Umbilical cord (tissue), 2 donors: ENCODE results near the gene PLD4. TPM values are rescaled to one million over a fixed set of nuclear protein-coding genes. Genes with fewer than 3 reads are reported as not detected.

Source experiments
- DNase-seq: peaks from one replicate; pipeline ENCODE4 v3.0.0-alpha.2; 2015; ENCODE audit warnings: low spot score
- total RNA-seq: library from RNA; depleted of rRNA; stranded (reverse); fragments of >200 nt; gene quantifications from one replicate; pipeline ENCODE4 v1.2.3, GENCODE V29; 2014; ENCODE audit warnings: low replicate concordance; ENCODE audit not compliant: insufficient read depth

PLD4 gene
- total RNA-seq, 1 donor from 2014 or later: 2.4 TPM

DNA sequence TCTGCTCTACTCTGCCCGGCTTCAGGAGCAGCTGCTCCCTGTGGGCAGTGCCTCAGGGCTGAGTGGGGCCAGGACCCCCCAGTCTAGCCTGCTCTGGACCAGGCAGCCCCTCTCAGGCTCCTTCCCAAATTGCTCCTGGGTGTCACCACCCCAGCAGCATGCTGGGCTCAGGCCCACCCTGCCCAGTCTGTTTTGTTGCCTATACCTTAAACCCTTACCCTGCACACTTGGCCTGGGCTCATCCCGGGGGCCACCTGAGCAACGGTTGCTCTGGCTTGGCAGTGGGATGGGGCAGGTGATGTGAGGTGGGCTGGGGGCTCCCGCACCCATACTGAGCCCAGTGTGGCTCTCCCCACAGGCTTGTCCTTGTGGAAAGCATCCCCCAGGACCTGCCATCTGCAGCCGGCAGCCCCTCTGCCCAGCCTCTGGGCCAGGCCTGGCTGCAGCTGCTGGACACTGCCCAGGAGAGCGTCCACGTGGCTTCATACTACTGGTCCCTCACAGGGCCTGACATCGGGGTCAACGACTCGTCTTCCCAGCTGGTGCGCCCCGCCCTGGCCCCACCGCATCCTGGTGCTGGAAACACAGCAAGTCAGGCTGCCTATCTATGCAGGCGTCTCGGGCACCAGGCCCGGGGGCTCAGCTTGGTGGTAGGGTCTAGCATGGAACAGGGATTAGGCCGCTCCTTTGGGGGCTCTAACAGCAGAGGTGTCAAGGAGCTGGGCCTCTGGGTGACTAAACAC is 3.9 kb downstream of the PLD4 start:
- no peak for DNase-seq

- no peak for DNase-seq
Observed at GRCh38 chr14:104929268-104930230, 4.9 kb downstream of the PLD4 start.

- peak; percentile 29 for DNase-seq
Observed at GRCh38 chr14:104930526-104931303, 6.0 kb downstream of the PLD4 start.

- DNase-seq: no peak
Observed at GRCh38 chr14:104931304-104931770, 6.7 kb downstream of the PLD4 start.

GRCh38 chr14:104931771-104932675 is 7.3 kb downstream of the PLD4 start:
- no peak for DNase-seq

DNA sequence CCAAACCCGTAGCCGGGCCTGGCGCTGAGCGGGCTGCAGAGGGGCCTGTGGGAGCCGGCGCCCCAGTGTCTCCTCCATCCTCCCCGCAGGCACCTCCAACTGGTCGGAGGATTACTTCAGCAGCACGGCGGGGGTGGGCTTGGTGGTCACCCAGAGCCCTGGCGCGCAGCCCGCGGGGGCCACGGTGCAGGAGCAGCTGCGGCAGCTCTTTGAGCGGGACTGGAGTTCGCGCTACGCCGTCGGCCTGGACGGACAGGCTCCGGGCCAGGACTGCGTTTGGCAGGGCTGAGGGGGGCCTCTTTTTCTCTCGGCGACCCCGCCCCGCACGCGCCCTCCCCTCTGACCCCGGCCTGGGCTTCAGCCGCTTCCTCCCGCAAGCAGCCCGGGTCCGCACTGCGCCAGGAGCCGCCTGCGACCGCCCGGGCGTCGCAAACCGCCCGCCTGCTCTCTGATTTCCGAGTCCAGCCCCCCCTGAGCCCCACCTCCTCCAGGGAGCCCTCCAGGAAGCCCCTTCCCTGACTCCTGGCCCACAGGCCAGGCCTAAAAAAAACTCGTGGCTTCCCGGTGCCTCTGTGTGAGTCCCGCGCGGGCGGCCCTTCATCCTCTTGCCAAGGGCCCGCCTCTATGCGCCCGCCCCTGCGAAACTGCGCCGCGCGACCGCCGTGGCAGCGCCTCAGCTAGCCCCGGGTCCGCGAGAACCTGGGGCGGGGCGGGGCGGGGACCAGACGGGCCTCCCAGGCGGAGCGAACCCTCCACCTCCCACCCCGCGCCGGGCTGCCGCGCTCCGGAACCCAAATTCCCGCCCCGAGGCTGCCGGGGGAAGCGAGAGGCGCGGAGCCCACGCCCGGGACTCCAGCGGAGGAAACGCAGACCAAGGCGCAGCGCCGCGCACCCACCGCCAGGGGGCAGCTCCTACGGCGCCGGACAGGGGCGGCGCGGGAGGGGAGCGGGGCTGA is 8.3 kb downstream of the PLD4 start:
- DNase-seq: peak; percentile 89

DNA sequence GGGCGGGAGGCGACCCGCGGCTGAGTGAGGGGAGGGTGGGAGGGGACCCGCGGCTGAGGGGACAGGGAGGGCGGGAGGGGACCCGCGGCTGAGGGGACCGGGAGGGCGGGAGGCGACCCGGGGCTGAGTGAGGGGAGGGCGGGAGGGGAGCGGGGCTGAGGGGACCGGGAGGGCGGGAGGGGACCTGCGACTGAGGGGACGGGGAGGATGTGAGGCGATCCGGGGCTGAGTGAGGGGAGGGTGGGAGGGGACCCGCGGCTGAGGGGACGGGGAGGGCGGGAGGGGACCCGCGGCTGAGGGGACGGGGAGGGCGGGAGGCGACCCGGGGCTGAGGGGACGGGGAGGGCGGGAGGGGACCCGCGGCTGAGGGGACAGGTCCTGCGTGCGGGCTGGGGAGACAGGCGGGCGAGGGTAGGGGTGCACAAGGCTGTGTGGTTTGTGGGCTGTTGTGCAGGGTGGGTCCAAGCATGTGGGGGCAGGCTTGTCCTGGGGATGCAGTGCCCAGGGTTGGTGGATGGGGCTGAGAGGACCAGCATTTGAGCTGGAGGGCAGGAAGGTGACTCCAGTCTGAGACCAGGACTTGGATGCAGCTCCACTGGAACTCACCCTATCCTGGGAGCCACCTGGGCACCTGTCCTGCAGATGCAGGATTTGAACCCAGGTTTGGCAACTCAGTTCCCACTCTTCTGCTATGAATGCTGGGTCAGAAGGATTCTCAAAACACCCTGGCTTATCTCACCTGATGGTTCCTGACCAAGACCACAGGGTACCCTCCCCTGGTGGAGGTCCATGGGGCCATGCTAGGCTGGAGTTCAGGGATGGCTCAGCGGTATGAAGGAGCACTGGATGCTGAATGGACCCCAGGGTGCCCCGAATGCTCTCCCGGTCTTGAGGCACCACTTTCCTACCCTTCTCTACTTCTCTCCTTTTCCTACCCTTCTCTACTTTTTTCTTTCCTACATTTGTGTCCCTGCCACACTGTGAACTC is 9.4 kb downstream of the PLD4 start:
- DNase-seq: no peak

GRCh38 chr14:104935026-104935650 is 10.5 kb downstream of the PLD4 start:
- DNase-seq: no peak

DNA sequence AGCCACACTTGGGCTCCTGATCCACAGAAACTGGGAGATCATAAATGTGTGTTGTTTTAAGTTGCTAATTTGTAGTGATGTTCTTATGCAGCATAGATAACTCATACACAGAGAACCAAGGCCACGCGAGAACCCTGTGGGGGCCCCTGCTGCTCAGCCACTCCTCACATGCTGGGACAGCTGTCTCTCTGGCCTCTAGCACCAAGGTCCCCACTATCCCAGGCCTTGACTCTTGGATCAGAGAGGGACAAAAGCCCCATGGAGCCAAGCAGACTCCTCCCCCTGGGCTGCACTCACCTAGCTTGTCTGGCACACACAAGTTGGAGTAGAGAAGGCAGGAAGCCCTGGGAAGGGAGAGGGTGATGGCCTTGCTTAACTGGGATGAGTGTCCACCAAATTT is 11.3 kb downstream of the PLD4 start:
- no peak for DNase-seq

DNA sequence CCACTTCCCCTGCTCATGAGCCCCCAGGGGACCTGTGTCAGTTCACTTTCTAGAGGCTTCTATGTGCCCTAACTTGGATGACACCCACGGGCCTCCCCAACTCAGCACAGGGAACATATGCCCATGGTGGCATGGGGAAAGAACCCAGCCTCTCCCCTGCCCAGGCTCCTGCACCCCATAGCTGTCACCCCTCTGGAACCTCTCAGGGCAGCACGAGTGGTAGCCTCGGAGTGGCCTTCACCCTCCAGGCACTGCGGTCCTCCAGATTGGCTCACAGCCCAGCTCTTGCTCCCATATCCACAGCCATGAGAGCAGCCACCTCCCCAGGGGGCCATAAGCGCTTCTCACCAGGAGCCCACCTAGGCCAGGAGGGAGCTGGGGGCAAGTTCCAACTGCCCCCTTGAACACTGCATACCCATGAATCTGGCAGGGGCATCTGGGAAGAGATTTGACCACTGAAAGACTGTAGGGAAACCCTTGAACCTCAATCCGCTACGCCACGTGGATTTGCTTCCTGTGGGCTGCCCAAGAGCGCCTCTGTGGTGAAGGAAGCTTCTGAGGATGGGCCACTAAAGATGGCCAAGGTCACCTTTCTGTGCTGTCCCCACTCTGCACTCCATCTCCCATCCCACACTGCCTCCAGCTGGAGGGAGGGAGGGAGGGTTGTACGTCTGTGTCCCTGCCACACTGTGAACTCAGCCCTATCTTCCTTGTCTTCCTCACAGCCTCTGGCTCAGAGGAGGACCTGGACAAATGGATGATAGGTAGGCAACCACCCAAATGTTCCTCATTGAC is 11.9 kb downstream of the PLD4 start:
- no peak for DNase-seq

DNA sequence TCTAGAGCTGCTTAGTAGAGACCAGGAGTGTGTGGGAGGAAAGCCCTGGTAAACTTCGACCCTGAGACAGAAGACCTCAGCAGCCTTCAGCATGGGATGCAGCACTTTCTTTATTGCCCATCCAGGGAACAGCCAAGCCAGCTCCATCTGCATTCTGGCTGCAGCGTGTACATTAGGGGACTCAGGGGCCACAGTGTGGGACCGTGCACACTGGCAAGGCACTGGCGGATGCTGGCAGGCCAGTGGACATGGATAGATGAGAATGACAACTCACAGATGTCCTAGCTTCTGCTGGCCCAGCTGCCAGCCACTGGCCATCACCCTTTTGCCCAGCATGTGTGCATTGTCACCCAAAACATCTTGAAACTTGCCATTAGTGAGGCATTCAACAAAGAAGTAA is 12.5 kb downstream of the PLD4 start:
- DNase-seq: no peak

GRCh38 chr14:104937694-104938365 is 13.2 kb downstream of the PLD4 start:
- no peak for DNase-seq

GRCh38 chr14:104938436-104938835 is 13.8 kb downstream of the PLD4 start:
- DNase-seq: no peak

DNA sequence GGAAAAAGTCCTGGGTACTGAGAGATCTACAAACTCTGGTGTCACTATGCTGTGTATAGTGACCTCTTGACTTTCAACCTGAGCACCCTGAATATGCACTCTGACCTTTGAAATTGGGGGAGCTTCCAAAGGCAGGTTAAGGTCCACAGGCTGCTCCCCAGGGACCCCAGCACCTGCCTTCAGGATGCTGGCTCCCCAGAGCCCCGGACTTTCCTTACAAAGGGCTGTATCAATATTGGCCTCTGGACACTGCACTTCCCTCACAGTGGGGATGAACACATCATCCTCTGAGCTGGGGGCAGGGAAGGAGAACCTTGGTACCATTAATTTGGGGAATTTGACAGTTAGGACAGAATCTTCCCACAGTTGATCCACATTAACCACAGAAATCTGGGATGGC is 14.3 kb downstream of the PLD4 start:
- no peak for DNase-seq

- DNase-seq: peak; percentile 19
Observed at GRCh38 chr14:104939666-104940410, 15.2 kb downstream of the PLD4 start.
